ENCODE measurements around the gene PTPN5.
A peak's percentile ranks its signal among the peaks of the same experiment; 100 is the strongest.
"Not testable (repeated sequence)": the region's sequence is repeated elsewhere in the genome, so short reads cannot be mapped to it uniquely, and the experiment has no call there.

PTPN5 gene

GRCh38 chr11:18791207-18791968 lies at the start of gene PTPN5:
PTPN5 (minus strand) TSS chr11:18791798; CDS start chr11:18771958, 19,840 bp downstream.
- DNase-seq (ENCODE audit: low spot score) = no peak

GRCh38 chr11:18836417-18836816 lies 44.8 kb upstream of the PTPN5 start:
- no peak for DNase-seq (ENCODE audit: low spot score)

GRCh38 chr11:18834754-18835466 lies 43.3 kb upstream of the PTPN5 start:
- DNase-seq (ENCODE audit: low spot score) = no peak

GRCh38 chr11:18820160-18820559 lies 28.6 kb upstream of the PTPN5 start:
- DNase-seq (ENCODE audit: low spot score) = not testable (repeated sequence)

- no peak for DNase-seq (ENCODE audit: low spot score)
These were observed 12.8 kb upstream of the PTPN5 start for GRCh38 chr11:18804199-18804999.

- DNase-seq (ENCODE audit: low spot score) = peak; percentile 40
These were observed 11.0 kb upstream of the PTPN5 start for GRCh38 chr11:18802381-18803257.

- DNase-seq (ENCODE audit: low spot score) = no peak
These were observed 7.3 kb upstream of the PTPN5 start for GRCh38 chr11:18798799-18799469.

GRCh38 chr11:18794956-18795355 lies 3.4 kb upstream of the PTPN5 start:
- DNase-seq (ENCODE audit: low spot score) = no peak

- no peak for DNase-seq (ENCODE audit: low spot score)
These were observed 1.2 kb upstream of the PTPN5 start for GRCh38 chr11:18792827-18793226.

- DNase-seq (ENCODE audit: low spot score) = no peak
These were observed 501 bp upstream of the PTPN5 start for GRCh38 chr11:18791969-18792628.

- DNase-seq (ENCODE audit: low spot score) = no peak
These were observed 753 bp downstream of the PTPN5 start for GRCh38 chr11:18790883-18791206.

- no peak for DNase-seq (ENCODE audit: low spot score)
These were observed 1.7 kb downstream of the PTPN5 start for GRCh38 chr11:18789942-18790341.

GRCh38 chr11:18785411-18785810 lies 6.2 kb downstream of the PTPN5 start:
- no peak for DNase-seq (ENCODE audit: low spot score)

- DNase-seq (ENCODE audit: low spot score) = no peak
These were observed 10.7 kb downstream of the PTPN5 start for GRCh38 chr11:18780896-18781295.

GRCh38 chr11:18780329-18780728 lies 11.3 kb downstream of the PTPN5 start:
- no peak for DNase-seq (ENCODE audit: low spot score)

GRCh38 chr11:18778468-18778867 lies 13.1 kb downstream of the PTPN5 start:
- no peak for DNase-seq (ENCODE audit: low spot score)

- no peak for DNase-seq (ENCODE audit: low spot score)
These were observed 15.3 kb downstream of the PTPN5 start for GRCh38 chr11:18776324-18776723.

- peak; percentile 44 for DNase-seq (ENCODE audit: low spot score)
These were observed 15.9 kb downstream of the PTPN5 start for GRCh38 chr11:18775492-18776292.

GRCh38 chr11:18774801-18775200 lies 16.8 kb downstream of the PTPN5 start:
- no peak for DNase-seq (ENCODE audit: low spot score)

- DNase-seq (ENCODE audit: low spot score) = no peak
These were observed 17.9 kb downstream of the PTPN5 start for GRCh38 chr11:18773681-18774080.

All from CD4-positive, alpha-beta T cell treated with Interleukin-2 at 100 ng/mL for 4 hours (primary cell).